ENCODE results near the gene SCGB1D2. TPM values are rescaled to one million over a fixed set of nuclear protein-coding genes. Genes with fewer than 3 reads are reported as not detected.

Gene SCGB1D2
- polyA plus RNA-seq, 1 donor (not counting 4 experiments of a cell fraction or from before 2014, with no cell fraction given) = not detected

DNA sequence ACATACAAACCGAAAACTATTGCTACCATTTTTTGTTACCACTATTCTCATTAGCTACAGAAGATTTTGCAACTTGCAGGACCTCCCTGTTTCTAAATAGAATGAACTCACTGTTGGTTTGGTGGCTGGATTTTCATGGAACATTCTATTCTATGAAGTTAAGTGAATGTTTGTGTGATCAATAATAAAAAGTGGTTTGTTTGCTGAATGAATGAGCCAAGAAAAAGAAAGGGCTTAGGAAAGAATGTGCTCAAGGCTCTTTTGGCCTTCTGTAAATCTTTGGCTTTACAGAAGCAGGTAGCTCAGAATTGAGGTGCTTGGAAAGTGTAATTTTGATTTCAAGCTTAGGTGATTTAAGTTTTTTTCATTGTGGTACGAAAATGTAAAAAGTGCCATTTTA, 5.9 kb upstream of the SCGB1D2 start:
- DNase-seq (ENCODE audit: low read depth, low spot score) (no peak), FAIRE-seq (no peak)
- TF ChIP-seq, protein P1, sequence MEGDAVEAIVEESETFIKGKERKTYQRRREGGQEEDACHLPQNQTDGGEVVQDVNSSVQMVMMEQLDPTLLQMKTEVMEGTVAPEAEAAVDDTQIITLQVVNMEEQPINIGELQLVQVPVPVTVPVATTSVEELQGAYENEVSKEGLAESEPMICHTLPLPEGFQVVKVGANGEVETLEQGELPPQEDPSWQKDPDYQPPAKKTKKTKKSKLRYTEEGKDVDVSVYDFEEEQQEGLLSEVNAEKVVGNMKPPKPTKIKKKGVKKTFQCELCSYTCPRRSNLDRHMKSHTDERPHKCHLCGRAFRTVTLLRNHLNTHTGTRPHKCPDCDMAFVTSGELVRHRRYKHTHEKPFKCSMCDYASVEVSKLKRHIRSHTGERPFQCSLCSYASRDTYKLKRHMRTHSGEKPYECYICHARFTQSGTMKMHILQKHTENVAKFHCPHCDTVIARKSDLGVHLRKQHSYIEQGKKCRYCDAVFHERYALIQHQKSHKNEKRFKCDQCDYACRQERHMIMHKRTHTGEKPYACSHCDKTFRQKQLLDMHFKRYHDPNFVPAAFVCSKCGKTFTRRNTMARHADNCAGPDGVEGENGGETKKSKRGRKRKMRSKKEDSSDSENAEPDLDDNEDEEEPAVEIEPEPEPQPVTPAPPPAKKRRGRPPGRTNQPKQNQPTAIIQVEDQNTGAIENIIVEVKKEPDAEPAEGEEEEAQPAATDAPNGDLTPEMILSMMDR (optimal IDR thresholded peaks at IDR 0.05 in 1 of 3, IDR thresholded peaks at IDR 0.05 in 1 of 3, conservative IDR thresholded peaks at IDR 0.05 in 1 of 3; ENCODE audit: extremely low read depth in 1 of 3, insufficient read depth in 2 of 3, low read length in 3 of 3) = no peak
- TF ChIP-seq EZH2 (IDR thresholded peaks at IDR 0.05; ENCODE audit: low read length) = no peak
- no peak overlapping the region for H3K9ac ChIP-seq (ENCODE audit: control insufficient read depth, extremely low read depth, insufficient read depth, low read length)
- dilution Hi-C loops (cut with MboI; ENCODE audit: extremely low pct_ligation_motif_present, low sequenced_read_pairs) = no loop called here
- H3K9me1 ChIP-seq (ENCODE audit: control insufficient read depth, extremely low read depth, insufficient read depth, low read length) = no peaks in the 10 kb centered on the region
- H3K4me1 ChIP-seq (ENCODE audit: control insufficient read depth, extremely low read depth, insufficient read depth, low read length) = no peaks in the 10 kb centered on the region
- H4K20me1 ChIP-seq (ENCODE audit: control insufficient read depth, extremely low read depth, insufficient read depth, low read length) = no peaks in the 10 kb centered on the region
- no peaks in the 10 kb centered on the region for H3K27me3 ChIP-seq (ENCODE audit: control insufficient read depth, extremely low read depth, insufficient read depth, low read length)
- H3K4me2 ChIP-seq (ENCODE audit: control insufficient read depth, extremely low read depth, insufficient read depth, low read depth, low read length) = no peak overlapping the region
- no peak overlapping the region for H3K4me3 ChIP-seq (ENCODE audit: control insufficient read depth in 2 of 3, extremely low read depth in 1 of 3, insufficient read depth in 2 of 3, low read depth in 1 of 3, low read length in 3 of 3)
- H2AFZ ChIP-seq (ENCODE audit: control insufficient read depth, low read length) = no peak overlapping the region
- no peaks in the 10 kb centered on the region for H3K36me3 ChIP-seq (ENCODE audit: control insufficient read depth in 2 of 2, extremely low read depth in 1 of 2, insufficient read depth in 2 of 2, low read length in 2 of 2)
- no peaks in the 10 kb centered on the region for H3K79me2 ChIP-seq (ENCODE audit: control insufficient read depth, insufficient read depth, low read length)
- no peaks in the 10 kb centered on the region for H3K9me3 ChIP-seq (ENCODE audit: control insufficient read depth, low read depth, low read length)
- H3K27ac ChIP-seq (ENCODE audit: control insufficient read depth, insufficient read depth, low read length) = no peak overlapping the region

DNA sequence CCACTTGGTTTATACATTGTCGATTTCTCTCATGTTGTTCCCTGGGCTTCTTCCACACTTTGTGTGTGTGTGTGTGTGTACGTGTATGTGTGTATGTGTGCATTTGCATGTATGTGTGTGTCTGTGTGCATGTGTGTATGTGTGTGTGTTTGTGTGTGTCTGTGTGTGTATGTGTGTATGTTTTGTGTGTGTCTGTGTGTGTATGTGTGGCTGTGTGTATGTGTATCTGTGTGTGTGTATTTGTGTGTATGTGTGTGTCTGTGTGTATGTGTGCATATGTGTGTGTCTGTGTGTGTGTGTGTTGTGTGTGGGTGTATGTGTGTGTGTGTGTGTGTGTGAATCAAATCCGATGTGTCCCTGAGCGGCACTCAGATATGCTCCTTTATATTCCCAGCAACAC, 4.5 kb upstream of the SCGB1D2 start:
- no peaks in the 10 kb centered on the region for H3K9me1 ChIP-seq (ENCODE audit: control insufficient read depth, extremely low read depth, insufficient read depth, low read length)
- H3K9ac ChIP-seq (ENCODE audit: control insufficient read depth, extremely low read depth, insufficient read depth, low read length) = no peak overlapping the region
- H3K79me2 ChIP-seq (ENCODE audit: control insufficient read depth, insufficient read depth, low read length) = no peaks in the 10 kb centered on the region
- H3K36me3 ChIP-seq (ENCODE audit: control insufficient read depth in 2 of 2, extremely low read depth in 1 of 2, insufficient read depth in 2 of 2, low read length in 2 of 2) = no peaks in the 10 kb centered on the region
- DNase-seq (ENCODE audit: low read depth, low spot score) (no peak), FAIRE-seq (no peak)
- no peak overlapping the region for H2AFZ ChIP-seq (ENCODE audit: control insufficient read depth, low read length)
- no peaks in the 10 kb centered on the region for H3K9me3 ChIP-seq (ENCODE audit: control insufficient read depth, low read depth, low read length)
- no peak overlapping the region for H3K27ac ChIP-seq (ENCODE audit: control insufficient read depth, insufficient read depth, low read length)
- H3K27me3 ChIP-seq (ENCODE audit: control insufficient read depth, extremely low read depth, insufficient read depth, low read length) = no peaks in the 10 kb centered on the region
- no peaks in the 10 kb centered on the region for H3K4me1 ChIP-seq (ENCODE audit: control insufficient read depth, extremely low read depth, insufficient read depth, low read length)
- H3K4me3 ChIP-seq (ENCODE audit: control insufficient read depth in 2 of 3, extremely low read depth in 1 of 3, insufficient read depth in 2 of 3, low read depth in 1 of 3, low read length in 3 of 3) = no peak overlapping the region
- H4K20me1 ChIP-seq (ENCODE audit: control insufficient read depth, extremely low read depth, insufficient read depth, low read length) = no peaks in the 10 kb centered on the region
- H3K4me2 ChIP-seq (ENCODE audit: control insufficient read depth, extremely low read depth, insufficient read depth, low read depth, low read length) = no peak overlapping the region
- no peak for TF ChIP-seq EZH2 (IDR thresholded peaks at IDR 0.05; ENCODE audit: low read length)
- dilution Hi-C loops (cut with MboI; ENCODE audit: extremely low pct_ligation_motif_present, low sequenced_read_pairs) = no loop called here

DNA sequence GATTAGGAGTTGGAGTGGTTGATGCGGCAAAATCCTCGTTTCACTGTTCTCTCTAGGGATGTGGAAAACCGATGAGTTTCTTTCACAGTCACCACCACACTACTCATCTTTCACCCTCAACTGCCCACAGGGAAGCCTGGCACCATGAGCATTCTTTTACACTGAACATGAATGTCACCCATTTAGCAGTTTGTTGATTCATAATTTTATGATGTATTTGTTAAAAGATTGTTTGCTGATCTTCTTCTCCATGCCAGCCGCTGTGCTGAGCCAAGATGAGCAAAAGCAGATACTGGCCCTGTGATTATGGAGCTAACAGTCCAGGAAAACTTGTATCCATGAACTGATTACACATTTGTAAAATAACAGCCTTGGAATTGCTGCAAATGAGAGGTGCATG, 3.9 kb upstream of the SCGB1D2 start:
- TF ChIP-seq, protein P1 (optimal IDR thresholded peaks at IDR 0.05 in 1 of 3, IDR thresholded peaks at IDR 0.05 in 1 of 3, conservative IDR thresholded peaks at IDR 0.05 in 1 of 3; ENCODE audit: extremely low read depth in 1 of 3, insufficient read depth in 2 of 3, low read length in 3 of 3) = no peak
- no peak for TF ChIP-seq EZH2 (IDR thresholded peaks at IDR 0.05; ENCODE audit: low read length)
- no peak for DNase-seq (ENCODE audit: low read depth, low spot score)
- H3K4me1 ChIP-seq (ENCODE audit: control insufficient read depth, extremely low read depth, insufficient read depth, low read length) = no peaks in the 10 kb centered on the region
- FAIRE-seq = no peak
- H3K9me3 ChIP-seq (ENCODE audit: control insufficient read depth, low read depth, low read length) = no peaks in the 10 kb centered on the region
- no peak overlapping the region for H3K27ac ChIP-seq (ENCODE audit: control insufficient read depth, insufficient read depth, low read length)
- no peaks in the 10 kb centered on the region for H3K36me3 ChIP-seq (ENCODE audit: control insufficient read depth in 2 of 2, extremely low read depth in 1 of 2, insufficient read depth in 2 of 2, low read length in 2 of 2)
- H3K4me2 ChIP-seq (ENCODE audit: control insufficient read depth, extremely low read depth, insufficient read depth, low read depth, low read length) = no peak overlapping the region
- no peaks in the 10 kb centered on the region for H3K27me3 ChIP-seq (ENCODE audit: control insufficient read depth, extremely low read depth, insufficient read depth, low read length)
- no peaks in the 10 kb centered on the region for H3K9me1 ChIP-seq (ENCODE audit: control insufficient read depth, extremely low read depth, insufficient read depth, low read length)
- no peaks in the 10 kb centered on the region for H3K79me2 ChIP-seq (ENCODE audit: control insufficient read depth, insufficient read depth, low read length)
- dilution Hi-C loops (cut with MboI; ENCODE audit: extremely low pct_ligation_motif_present, low sequenced_read_pairs) = no loop called here
- no peak overlapping the region for H3K9ac ChIP-seq (ENCODE audit: control insufficient read depth, extremely low read depth, insufficient read depth, low read length)
- no peaks in the 10 kb centered on the region for H4K20me1 ChIP-seq (ENCODE audit: control insufficient read depth, extremely low read depth, insufficient read depth, low read length)
- H2AFZ ChIP-seq (ENCODE audit: control insufficient read depth, low read length) = no peak overlapping the region
- no peak overlapping the region for H3K4me3 ChIP-seq (ENCODE audit: control insufficient read depth in 2 of 3, extremely low read depth in 1 of 3, insufficient read depth in 2 of 3, low read depth in 1 of 3, low read length in 3 of 3)

Data from keratinocyte (primary cell).